KMS-11 (cell line): Measurements from ENCODE around the gene EMX2.

Experiments
- H2AFZ ChIP-seq: fragments of 200-600 bp; sonication (generic); 2 replicates; pipeline ENCODE4 v1.6.1; 2016; ENCODE audit warnings: antibody characterized with exemption, mixed run types, low read depth
- H3K27ac ChIP-seq: fragments of 200-600 bp; sonication (generic); 2 replicates; pipeline ENCODE4 v1.6.1; 2016; ENCODE audit warnings: mild to moderate bottlenecking, mixed run types
- H3K27me3 ChIP-seq: fragments of 200-600 bp; sonication (generic); 2 replicates; pipeline ENCODE4 v1.6.1; 2017; ENCODE audit warnings: mild to moderate bottlenecking, low read depth, mixed run types, moderate library complexity; ENCODE audit not compliant: insufficient read depth
- H3K36me3 ChIP-seq: fragments of 200-600 bp; sonication (generic); 2 replicates; pipeline ENCODE4 v1.6.1; 2017; ENCODE audit warnings: mild to moderate bottlenecking, mixed run types; ENCODE audit not compliant: insufficient read depth
- H3K4me1 ChIP-seq: fragments of 200-600 bp; sonication (generic); 2 replicates; pipeline ENCODE4 v1.6.1; 2016; ENCODE audit warnings: mild to moderate bottlenecking, low read depth, mixed run types; ENCODE audit not compliant: poor library complexity, severe bottlenecking
- H3K4me2 ChIP-seq: fragments of 200-600 bp; sonication (generic); 2 replicates; pipeline ENCODE4 v1.7.0; 2016; ENCODE audit warnings: mild to moderate bottlenecking, mixed run types
- H3K4me3 ChIP-seq: fragments of 200-600 bp; sonication (generic); IDR thresholded peaks from 2 replicates; pipeline ENCODE4 v1.6.1; 2017; ENCODE audit warnings: low read depth, low read length, mixed read lengths; ENCODE audit not compliant: insufficient read depth
- H3K79me2 ChIP-seq: fragments of 200-600 bp; sonication (generic); 2 replicates; pipeline ENCODE4 v1.6.1; 2016; ENCODE audit warnings: low read depth, mixed run types; ENCODE audit not compliant: insufficient read depth
- H3K9ac ChIP-seq: fragments of 200-600 bp; sonication (generic); 2 replicates; pipeline ENCODE4 v1.6.1; 2016; ENCODE audit warnings: mild to moderate bottlenecking, mixed run types
- H4K20me1 ChIP-seq: fragments of 200-600 bp; sonication (generic); 2 replicates; pipeline ENCODE4 v1.6.1; 2016; ENCODE audit warnings: mild to moderate bottlenecking, mixed run types; ENCODE audit not compliant: insufficient read depth
- TF ChIP-seq, protein P1 (sequence below): fragments of 200-600 bp; sonication (generic); conservative IDR thresholded peaks from 2 replicates; pipeline ENCODE4 v1.6.1; 2017; ENCODE audit warnings: low read depth, mild to moderate bottlenecking, antibody characterized with exemption, low read length, moderate library complexity, mixed read lengths

The EMX2 gene

DNA sequence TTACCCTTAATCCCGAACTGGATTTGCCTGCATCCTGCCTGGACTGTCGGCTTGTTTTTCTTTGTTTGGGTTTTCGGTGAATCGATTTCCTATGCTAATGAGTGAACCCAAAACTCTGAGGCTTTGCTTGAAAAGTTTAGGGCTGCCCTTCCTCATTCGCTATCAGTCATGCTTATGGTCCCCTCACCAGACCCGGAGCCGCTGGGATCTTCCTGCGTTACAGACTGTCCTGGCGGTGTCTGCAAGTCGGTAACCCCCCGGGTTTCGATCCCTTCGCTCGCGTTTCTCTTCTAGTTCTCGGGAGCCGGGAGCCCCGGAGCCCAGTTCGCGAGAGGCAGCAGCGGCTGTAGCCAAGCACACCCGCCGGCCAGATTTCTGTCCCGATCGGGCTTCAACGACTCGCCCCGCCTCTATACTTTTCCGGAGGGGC, 2.2 kb downstream of the EMX2 start:
- Histone ChIP-seq H2AFZ (no peak overlapping the region), H3K79me2 (no peaks in the 10 kb centered on the region), H3K4me1 (no peaks in the 10 kb centered on the region), H3K4me2 (no peak overlapping the region), H3K9ac (no peak overlapping the region), H3K27ac (no peak overlapping the region), H4K20me1 (no peaks in the 10 kb centered on the region), H3K4me3 (no peak overlapping the region), H3K27me3 (no peaks in the 10 kb centered on the region), H3K36me3 (no peaks in the 10 kb centered on the region)
- TF ChIP-seq, protein P1, sequence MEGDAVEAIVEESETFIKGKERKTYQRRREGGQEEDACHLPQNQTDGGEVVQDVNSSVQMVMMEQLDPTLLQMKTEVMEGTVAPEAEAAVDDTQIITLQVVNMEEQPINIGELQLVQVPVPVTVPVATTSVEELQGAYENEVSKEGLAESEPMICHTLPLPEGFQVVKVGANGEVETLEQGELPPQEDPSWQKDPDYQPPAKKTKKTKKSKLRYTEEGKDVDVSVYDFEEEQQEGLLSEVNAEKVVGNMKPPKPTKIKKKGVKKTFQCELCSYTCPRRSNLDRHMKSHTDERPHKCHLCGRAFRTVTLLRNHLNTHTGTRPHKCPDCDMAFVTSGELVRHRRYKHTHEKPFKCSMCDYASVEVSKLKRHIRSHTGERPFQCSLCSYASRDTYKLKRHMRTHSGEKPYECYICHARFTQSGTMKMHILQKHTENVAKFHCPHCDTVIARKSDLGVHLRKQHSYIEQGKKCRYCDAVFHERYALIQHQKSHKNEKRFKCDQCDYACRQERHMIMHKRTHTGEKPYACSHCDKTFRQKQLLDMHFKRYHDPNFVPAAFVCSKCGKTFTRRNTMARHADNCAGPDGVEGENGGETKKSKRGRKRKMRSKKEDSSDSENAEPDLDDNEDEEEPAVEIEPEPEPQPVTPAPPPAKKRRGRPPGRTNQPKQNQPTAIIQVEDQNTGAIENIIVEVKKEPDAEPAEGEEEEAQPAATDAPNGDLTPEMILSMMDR, result no peak

DNA sequence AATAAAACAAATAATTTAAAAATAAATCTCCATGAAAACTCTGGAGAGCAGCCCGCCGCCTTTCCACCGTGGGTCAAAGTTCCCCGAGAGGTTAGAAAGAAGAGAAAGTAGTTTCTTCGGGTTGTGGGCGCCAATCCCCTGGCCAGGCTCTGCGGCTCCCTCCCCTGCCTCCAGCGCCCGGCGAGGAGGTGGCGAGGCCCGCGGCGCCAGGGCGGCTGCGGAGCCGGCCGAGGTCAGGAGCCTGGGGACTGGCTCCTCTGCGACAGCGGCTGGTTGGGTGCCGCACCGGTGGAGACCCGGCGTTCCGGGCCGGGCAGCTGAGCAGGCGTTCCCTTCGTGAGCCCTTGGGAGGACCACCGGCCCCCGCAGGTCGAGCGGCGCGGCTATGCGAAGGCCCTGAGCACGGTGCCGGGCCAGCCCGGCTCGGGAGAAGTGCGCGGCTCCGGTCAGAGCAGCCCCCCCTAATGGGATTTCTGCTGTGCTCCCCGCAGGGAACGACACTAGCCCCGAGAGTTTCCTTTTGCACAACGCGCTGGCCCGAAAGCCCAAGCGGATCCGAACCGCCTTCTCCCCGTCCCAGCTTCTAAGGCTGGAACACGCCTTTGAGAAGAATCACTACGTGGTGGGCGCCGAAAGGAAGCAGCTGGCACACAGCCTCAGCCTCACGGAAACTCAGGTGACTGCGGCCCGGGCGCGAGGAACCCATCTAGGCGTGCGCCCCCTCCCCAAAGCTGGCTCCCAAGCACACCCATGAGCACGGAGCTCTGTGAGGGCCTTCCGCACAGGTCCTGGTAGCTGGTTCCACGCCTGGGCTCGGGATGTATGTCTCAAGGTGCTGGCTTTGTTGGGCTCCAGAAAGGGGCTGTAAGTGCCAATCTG, 2.8 kb downstream of the EMX2 start:
- no peak overlapping the region for H2AFZ ChIP-seq
- no peak overlapping the region for H3K4me2 ChIP-seq
- no peaks in the 10 kb centered on the region for H3K27me3 ChIP-seq

DNA sequence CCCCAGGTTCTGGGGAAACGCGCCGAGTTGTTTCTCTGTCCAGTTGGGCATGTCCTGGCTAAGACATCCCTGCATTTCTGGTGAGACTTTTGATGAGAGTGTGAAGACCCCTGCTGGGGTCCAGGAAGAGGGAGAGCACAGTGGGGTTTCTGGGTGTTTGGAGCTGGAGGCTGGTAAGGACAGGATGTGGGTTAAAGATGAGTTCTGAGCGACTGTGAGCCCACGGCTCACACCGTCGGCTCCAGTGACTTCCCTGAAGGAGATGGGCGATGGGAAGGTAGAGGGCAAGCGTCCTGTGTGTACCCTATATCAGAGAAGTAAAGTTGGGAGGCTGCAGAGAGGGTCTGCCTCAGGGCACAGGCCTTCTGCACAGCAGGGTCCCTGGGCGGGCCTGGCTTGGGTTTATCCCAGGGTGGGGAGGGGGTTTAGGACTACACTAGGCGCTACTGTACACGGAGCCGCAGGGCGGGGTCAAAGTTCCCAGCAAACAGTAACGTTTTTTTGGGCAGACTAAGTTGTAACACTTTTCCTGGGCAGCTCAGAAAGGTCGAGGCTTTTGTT, 3.6 kb downstream of the EMX2 start:
- TF ChIP-seq, protein P1, result no peak
- Histone ChIP-seq H3K9ac (no peak overlapping the region), H4K20me1 (no peaks in the 10 kb centered on the region), H3K4me2 (no peak overlapping the region), H3K27me3 (no peaks in the 10 kb centered on the region), H3K36me3 (no peaks in the 10 kb centered on the region), H3K79me2 (no peaks in the 10 kb centered on the region), H3K4me1 (no peaks in the 10 kb centered on the region), H3K27ac (no peak overlapping the region), H2AFZ (no peak overlapping the region), H3K4me3 (no peak overlapping the region)

More for the DNA sequence above, 2.8 kb downstream of the EMX2 start:
- Histone ChIP-seq H3K4me3 (no peak overlapping the region), H3K9ac (no peak overlapping the region), H3K36me3 (no peaks in the 10 kb centered on the region), H4K20me1 (no peaks in the 10 kb centered on the region), H3K4me1 (no peaks in the 10 kb centered on the region), H3K27ac (no peak overlapping the region), H3K79me2 (no peaks in the 10 kb centered on the region)
- TF ChIP-seq, protein P1, result no peak

DNA sequence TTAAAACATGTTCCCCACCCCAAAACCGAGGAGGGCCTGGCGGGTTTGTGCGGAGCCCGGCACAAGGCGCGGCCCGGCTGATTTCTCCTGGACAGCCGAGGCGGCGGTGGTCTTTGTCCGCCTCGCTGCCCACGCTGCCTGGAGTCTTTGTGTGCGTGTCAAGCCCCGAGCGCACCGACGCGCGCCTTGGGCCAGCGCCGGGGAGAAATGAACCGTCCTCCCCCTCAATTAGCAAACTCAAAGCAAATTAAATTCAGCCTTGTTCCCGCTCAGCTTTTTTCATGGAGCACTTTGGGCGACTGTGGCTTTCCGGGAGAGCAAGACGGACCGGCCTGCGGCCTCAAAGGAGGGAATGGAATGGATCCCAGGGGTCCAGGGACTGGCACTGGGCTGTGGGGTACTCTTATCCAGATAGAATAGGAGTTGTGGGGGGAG, 4.1 kb downstream of the EMX2 start:
- H3K4me1 ChIP-seq, result no peaks in the 10 kb centered on the region
- no peak overlapping the region for H3K27ac ChIP-seq
- no peaks in the 10 kb centered on the region for H3K27me3 ChIP-seq
- H3K4me3 ChIP-seq, result no peak overlapping the region
- no peak overlapping the region for H3K9ac ChIP-seq
- H3K79me2 ChIP-seq, result no peaks in the 10 kb centered on the region
- no peaks in the 10 kb centered on the region for H4K20me1 ChIP-seq
- no peak overlapping the region for H3K4me2 ChIP-seq
- H2AFZ ChIP-seq, result no peak overlapping the region
- TF ChIP-seq, protein P1, result no peak
- H3K36me3 ChIP-seq, result no peaks in the 10 kb centered on the region
